ENCODE data around the gene GALNT15. TPM values are rescaled to one million over a fixed set of nuclear protein-coding genes. Genes with fewer than 3 reads are reported as not detected.
A peak's percentile ranks its signal among the peaks of the same experiment; 100 is the strongest.

The GALNT15 gene
- total RNA-seq, 4 donors from 2014 or later = 26.2 to 88.8 (median 39.4) TPM

- no peaks in the 10 kb centered on the region for H3K9me3 ChIP-seq
- H3K4me1 ChIP-seq = peaks cover 0 to 4% (median 0%) of the 10 kb centered on the region in 4 donors
- in situ Hi-C loops (cut with MboI; ENCODE audit: low pct_ligation_motif_present in 1 of 4, low pct_unique_long_range_greater_than_20kb in 1 of 4, low sequenced_read_pairs in 3 of 4) (loop anchor here in 2 of 4 donors (5.0 kb wide), 1 partner anchor 130 kb away; no protein-coding TSS in a partner anchor), intact Hi-C loops (cut with DNase I; ENCODE audit: low total_unique reads) (no loop called here)
- no peak overlapping the region for H3K4me3 ChIP-seq
- no peak for DNase-seq
- TF ChIP-seq CTCF (IDR thresholded peaks at IDR 0.05) (no peak), POLR2A (IDR thresholded peaks at IDR 0.05) (no peak), POLR2AphosphoS5 (IDR thresholded peaks at IDR 0.05) (no peak), EP300 (IDR thresholded peaks at IDR 0.05; ENCODE audit: low read depth) (no peak)
- H3K36me3 ChIP-seq = no peaks in the 10 kb centered on the region
- 64% methylated on average over 2 of the region's 2 CpGs; no CpG with 5 or more reads in 1 of the 2 donors for WGBS, 2 donors (ENCODE audit: low coverage in 1 of 2)
- no peak overlapping the region for H3K27ac ChIP-seq
- H3K27me3 ChIP-seq = no peaks in the 10 kb centered on the region
These were observed 7.7 kb downstream of the GALNT15 start for GRCh38 chr3:16182183-16182582.

GRCh38 chr3:16182612-16183011 is 8.1 kb downstream of the GALNT15 start:
- H3K36me3 ChIP-seq = no peaks in the 10 kb centered on the region
- intact Hi-C loops (cut with DNase I; ENCODE audit: low total_unique reads) (no loop called here), in situ Hi-C loops (cut with MboI; ENCODE audit: low pct_ligation_motif_present in 1 of 4, low pct_unique_long_range_greater_than_20kb in 1 of 4, low sequenced_read_pairs in 3 of 4) (loop anchor here in 2 of 4 donors (5.0 kb wide), 1 partner anchor 130 kb away; no protein-coding TSS in a partner anchor)
- TF ChIP-seq POLR2AphosphoS5 (IDR thresholded peaks at IDR 0.05) = no peak
- no peak for TF ChIP-seq EP300 (IDR thresholded peaks at IDR 0.05; ENCODE audit: low read depth)
- no peak for TF ChIP-seq CTCF (IDR thresholded peaks at IDR 0.05)
- TF ChIP-seq POLR2A (IDR thresholded peaks at IDR 0.05) = no peak
- no peaks in the 10 kb centered on the region for H3K27me3 ChIP-seq
- no peak overlapping the region for H3K4me3 ChIP-seq
- no peak overlapping the region for H3K27ac ChIP-seq
- 66% methylated on average over 5 of the region's 5 CpGs; no CpG with 5 or more reads in 1 of the 2 donors for WGBS, 2 donors (ENCODE audit: low coverage in 1 of 2)
- no peaks in the 10 kb centered on the region for H3K9me3 ChIP-seq
- no peak for DNase-seq
- peaks cover 0 to 4% (median 0%) of the 10 kb centered on the region in 4 donors for H3K4me1 ChIP-seq

- 90% methylated on average over 1 of the region's 1 CpG; no CpG with 5 or more reads in 1 of the 2 donors for WGBS, 2 donors (ENCODE audit: low coverage in 1 of 2)
- TF ChIP-seq EP300 (IDR thresholded peaks at IDR 0.05; ENCODE audit: low read depth) (no peak), POLR2A (IDR thresholded peaks at IDR 0.05) (no peak), POLR2AphosphoS5 (IDR thresholded peaks at IDR 0.05) (no peak), CTCF (IDR thresholded peaks at IDR 0.05) (no peak)
- Histone ChIP-seq H3K9me3 (no peaks in the 10 kb centered on the region), H3K27me3 (no peaks in the 10 kb centered on the region), H3K4me3 (no peak overlapping the region), H3K27ac (no peak overlapping the region), H3K36me3 (no peaks in the 10 kb centered on the region), H3K4me1 (peaks cover 0 to 3% (median 0%) of the 10 kb centered on the region in 4 donors)
- in situ Hi-C loops (cut with MboI; ENCODE audit: low pct_ligation_motif_present in 1 of 4, low pct_unique_long_range_greater_than_20kb in 1 of 4, low sequenced_read_pairs in 3 of 4) (loop anchor here in 2 of 4 donors (5.0 kb wide), 1 partner anchor 131 kb away; no protein-coding TSS in a partner anchor), intact Hi-C loops (cut with DNase I; ENCODE audit: low total_unique reads) (no loop called here)
- DNase-seq = no peak
These were observed 8.6 kb downstream of the GALNT15 start for GRCh38 chr3:16183082-16183481.

GRCh38 chr3:16183601-16184270 is 9.3 kb downstream of the GALNT15 start:
- no peak overlapping the region for H3K4me3 ChIP-seq
- WGBS, 2 donors (ENCODE audit: low coverage in 1 of 2) = 40 to 78% methylated on average over 1 to 7 of the region's 7 CpGs
- no peak for TF ChIP-seq POLR2A (IDR thresholded peaks at IDR 0.05)
- TF ChIP-seq POLR2AphosphoS5 (IDR thresholded peaks at IDR 0.05) = peak in 1 of 3 donors; percentile 31
- no peak for TF ChIP-seq EP300 (IDR thresholded peaks at IDR 0.05; ENCODE audit: low read depth)
- TF ChIP-seq CTCF (IDR thresholded peaks at IDR 0.05) = no peak
- no peak overlapping the region for H3K27ac ChIP-seq
- no peaks in the 10 kb centered on the region for H3K36me3 ChIP-seq
- no peaks in the 10 kb centered on the region for H3K9me3 ChIP-seq
- no peak for DNase-seq
- in situ Hi-C loops (cut with MboI; ENCODE audit: low pct_ligation_motif_present in 1 of 4, low pct_unique_long_range_greater_than_20kb in 1 of 4, low sequenced_read_pairs in 3 of 4) = loop anchor here in 2 of 4 donors (5.0 kb wide), 1 partner anchor 131 kb away; no protein-coding TSS in a partner anchor
- H3K27me3 ChIP-seq = no peaks in the 10 kb centered on the region
- intact Hi-C loops (cut with DNase I; ENCODE audit: low total_unique reads) = no loop called here
- H3K4me1 ChIP-seq = no peaks in the 10 kb centered on the region
